ENCODE data around the gene TMEM44. TPM values are rescaled to one million over a fixed set of nuclear protein-coding genes. Genes with fewer than 3 reads are reported as not detected.

Gene TMEM44
- total RNA-seq, 1 donor from 2014 or later: 9.4 TPM

DNA sequence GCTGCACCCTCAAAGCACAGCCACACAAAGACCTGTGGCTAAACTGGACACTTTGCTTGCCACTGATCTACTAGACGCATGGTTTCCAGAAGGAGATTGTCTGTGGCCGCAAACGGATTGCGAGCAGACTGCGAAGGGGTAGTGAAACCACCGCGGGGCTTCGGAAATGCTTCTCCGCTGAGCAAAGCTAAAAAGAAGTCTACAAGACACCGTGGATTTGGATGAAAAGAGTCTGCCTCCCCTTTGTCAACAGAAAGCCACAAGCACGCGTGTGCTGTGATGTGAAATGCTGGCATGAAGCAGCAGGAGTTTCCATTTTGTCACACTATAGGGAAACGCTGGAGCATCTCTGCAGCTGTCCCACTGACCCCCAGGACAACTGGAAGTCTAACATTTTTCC is 63.0 kb downstream of the TMEM44 start:
- intact Hi-C loops (cut with micrococcal nuclease): loop anchor here (5.0 kb wide), 1 partner anchor 238 kb away; no protein-coding TSS in a partner anchor
- Mint-ChIP-seq H3K9me3 (no peaks in the 10 kb centered on the region), H3K27me3 (ENCODE audit: low read depth) (peaks cover 36% of the 10 kb centered on the region), H3K4me1 (ENCODE audit: low read depth) (peaks cover 21% of the 10 kb centered on the region), H3K27ac (no peak overlapping the region), H3K36me3 (ENCODE audit: low read depth) (no peaks in the 10 kb centered on the region), H3K4me3 (ENCODE audit: low read depth) (no peak overlapping the region)
- no peak for DNase-seq (ENCODE audit: low spot score)

GRCh38 chr3:194569252-194569651 is 64.0 kb downstream of the TMEM44 start:
- Mint-ChIP-seq H3K9me3 (no peaks in the 10 kb centered on the region), H3K27ac (no peak overlapping the region), H3K36me3 (ENCODE audit: low read depth) (no peaks in the 10 kb centered on the region), H3K4me3 (ENCODE audit: low read depth) (no peak overlapping the region), H3K4me1 (ENCODE audit: low read depth) (peaks cover 15% of the 10 kb centered on the region), H3K27me3 (ENCODE audit: low read depth) (peaks cover 42% of the 10 kb centered on the region)
- DNase-seq (ENCODE audit: low spot score): no peak
- intact Hi-C loops (cut with micrococcal nuclease): no loop called here

DNA sequence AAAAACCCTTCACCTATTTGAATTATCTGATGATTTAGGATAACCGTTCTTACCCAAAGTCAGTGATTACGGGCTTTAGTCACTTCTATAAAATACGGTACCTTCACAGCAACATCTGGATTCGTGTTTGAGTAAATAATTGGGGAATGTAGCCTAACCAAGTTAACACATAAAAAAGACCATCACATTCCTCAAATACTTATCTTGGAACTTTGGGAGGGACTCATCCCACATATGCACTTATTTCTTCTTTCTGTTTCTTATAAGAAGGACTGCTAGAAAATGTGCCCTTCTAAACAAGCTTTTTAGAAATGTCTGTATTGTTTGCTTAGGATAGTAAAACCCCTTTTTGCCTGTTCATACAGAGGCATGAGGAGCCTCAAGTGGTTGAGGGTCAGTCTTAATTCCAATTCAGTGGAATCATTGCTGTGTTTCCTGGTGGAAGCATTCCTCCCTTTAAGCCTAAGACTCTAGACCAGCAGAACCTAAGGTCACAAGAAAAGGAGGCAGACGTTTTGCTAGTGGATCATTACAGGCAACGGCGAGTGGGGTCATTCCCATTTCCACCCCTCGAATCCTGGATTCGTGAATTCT is 67.5 kb downstream of the TMEM44 start:
- Mint-ChIP-seq H3K9me3 (no peaks in the 10 kb centered on the region), H3K27me3 (ENCODE audit: low read depth) (peaks cover 20% of the 10 kb centered on the region), H3K4me1 (ENCODE audit: low read depth) (peaks cover 15% of the 10 kb centered on the region), H3K27ac (no peak overlapping the region), H3K4me3 (ENCODE audit: low read depth) (no peak overlapping the region), H3K36me3 (ENCODE audit: low read depth) (no peaks in the 10 kb centered on the region)
- no peak for DNase-seq (ENCODE audit: low spot score)
- intact Hi-C loops (cut with micrococcal nuclease): no loop called here

GRCh38 chr3:194562986-194563385 is 70.2 kb downstream of the TMEM44 start:
- intact Hi-C loops (cut with micrococcal nuclease): no loop called here
- H3K4me3 Mint-ChIP-seq (ENCODE audit: low read depth): no peak overlapping the region
- peaks cover 22% of the 10 kb centered on the region for H3K27me3 Mint-ChIP-seq (ENCODE audit: low read depth)
- H3K36me3 Mint-ChIP-seq (ENCODE audit: low read depth): no peaks in the 10 kb centered on the region
- no peaks in the 10 kb centered on the region for H3K9me3 Mint-ChIP-seq
- no peak overlapping the region for H3K27ac Mint-ChIP-seq
- no peak for DNase-seq (ENCODE audit: low spot score)
- peaks cover 15% of the 10 kb centered on the region for H3K4me1 Mint-ChIP-seq (ENCODE audit: low read depth)

- peaks cover 18% of the 10 kb centered on the region for H3K27me3 Mint-ChIP-seq (ENCODE audit: low read depth)
- intact Hi-C loops (cut with micrococcal nuclease): loop anchor here (1.0 to 2.0 kb wide), 2 partner anchors 40 to 75 kb away; partner anchors contain the start of gene ATP13A3
- no peaks in the 10 kb centered on the region for H3K36me3 Mint-ChIP-seq (ENCODE audit: low read depth)
- no peak overlapping the region for H3K4me3 Mint-ChIP-seq (ENCODE audit: low read depth)
- H3K4me1 Mint-ChIP-seq (ENCODE audit: low read depth): peaks cover 19% of the 10 kb centered on the region
- no peak for DNase-seq (ENCODE audit: low spot score)
- H3K9me3 Mint-ChIP-seq: no peaks in the 10 kb centered on the region
- peak overlapping the region; percentile 40 for H3K27ac Mint-ChIP-seq
These were observed 71.8 kb downstream of the TMEM44 start for GRCh38 chr3:194561306-194561974.

GRCh38 chr3:194560047-194560446 is 73.2 kb downstream of the TMEM44 start:
- H3K9me3 Mint-ChIP-seq: no peaks in the 10 kb centered on the region
- H3K4me1 Mint-ChIP-seq (ENCODE audit: low read depth): peaks cover 21% of the 10 kb centered on the region
- no peak for DNase-seq (ENCODE audit: low spot score)
- no peak overlapping the region for H3K4me3 Mint-ChIP-seq (ENCODE audit: low read depth)
- intact Hi-C loops (cut with micrococcal nuclease): loop anchor here (2.0 kb wide), 1 partner anchor 73 kb away; the partner anchor contains the start of gene ATP13A3
- no peaks in the 10 kb centered on the region for H3K36me3 Mint-ChIP-seq (ENCODE audit: low read depth)
- no peak overlapping the region for H3K27ac Mint-ChIP-seq
- peaks cover 14% of the 10 kb centered on the region for H3K27me3 Mint-ChIP-seq (ENCODE audit: low read depth)

DNA sequence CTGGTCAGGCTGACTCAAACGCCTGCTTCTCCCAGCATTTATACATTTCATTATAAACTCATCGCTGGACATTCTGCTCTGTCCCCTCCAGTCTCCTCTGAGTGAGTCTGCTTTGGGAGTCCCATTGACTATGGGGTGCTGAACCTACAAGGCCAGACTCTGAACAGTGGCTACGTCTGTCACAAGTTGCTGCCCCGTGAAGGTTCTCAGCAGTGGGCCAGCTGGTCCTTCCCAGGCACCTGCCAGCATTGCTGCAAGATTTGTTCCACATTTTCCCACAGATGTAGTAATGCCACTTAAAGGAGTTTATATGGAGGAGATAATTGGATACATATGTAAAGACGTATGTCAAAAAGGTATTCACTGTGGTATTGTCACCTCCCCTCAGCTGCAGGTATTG is 73.7 kb downstream of the TMEM44 start:
- Mint-ChIP-seq H3K4me3 (ENCODE audit: low read depth) (no peak overlapping the region), H3K4me1 (ENCODE audit: low read depth) (peaks cover 21% of the 10 kb centered on the region), H3K27ac (no peak overlapping the region), H3K9me3 (no peaks in the 10 kb centered on the region), H3K36me3 (ENCODE audit: low read depth) (no peaks in the 10 kb centered on the region), H3K27me3 (ENCODE audit: low read depth) (peaks cover 11% of the 10 kb centered on the region)
- intact Hi-C loops (cut with micrococcal nuclease): no loop called here
- DNase-seq (ENCODE audit: low spot score): no peak

DNA sequence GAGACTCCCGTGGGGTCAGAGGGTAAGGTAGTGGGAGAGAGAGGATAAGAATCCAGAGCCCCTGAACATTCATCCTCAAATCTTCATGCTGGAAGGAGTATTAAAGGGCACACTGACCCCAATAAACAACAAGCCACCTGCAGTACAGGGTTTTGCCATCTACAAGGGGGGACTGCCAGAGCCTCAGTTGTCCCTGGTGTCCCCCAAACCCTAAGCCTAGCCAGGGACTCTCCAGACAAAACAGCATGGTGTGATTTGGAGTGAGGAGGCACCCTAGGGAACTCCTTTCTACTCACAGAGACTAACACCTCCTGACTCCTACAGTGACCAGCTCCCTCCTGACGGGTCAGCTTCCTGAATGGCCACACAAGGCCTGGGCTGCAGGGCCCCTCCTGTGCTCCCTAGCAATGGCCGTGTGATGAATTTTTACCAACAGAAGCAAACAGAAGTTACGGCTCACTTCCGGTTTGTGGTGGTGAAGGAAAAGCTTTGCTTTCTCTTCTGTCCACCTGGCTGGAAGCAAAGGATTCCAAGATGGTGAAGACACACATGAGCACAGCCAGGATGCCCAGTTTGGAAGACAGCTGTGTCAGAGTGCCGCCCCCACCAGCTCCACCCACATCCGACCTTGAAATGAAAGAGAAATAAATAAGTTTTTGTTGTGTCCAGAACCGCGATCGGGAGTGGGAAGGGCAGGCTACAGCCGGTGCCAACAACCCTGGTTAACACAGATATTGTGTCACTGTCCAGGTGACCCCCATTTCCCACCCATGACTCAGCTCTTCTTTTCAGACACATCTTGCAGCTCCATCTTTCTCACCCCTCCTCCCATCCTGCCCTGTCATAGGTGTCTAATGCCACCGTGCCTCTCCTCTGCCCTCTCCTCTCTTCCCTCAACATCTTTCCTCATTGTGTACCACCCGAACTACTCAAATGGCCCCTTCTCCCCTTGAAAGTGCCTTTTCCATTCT is 76.8 kb downstream of the TMEM44 start:
- H3K36me3 Mint-ChIP-seq (ENCODE audit: low read depth): no peaks in the 10 kb centered on the region
- peak overlapping the region; percentile 43 for H3K4me3 Mint-ChIP-seq (ENCODE audit: low read depth)
- peaks cover 8% of the 10 kb centered on the region for H3K27me3 Mint-ChIP-seq (ENCODE audit: low read depth)
- H3K27ac Mint-ChIP-seq: peak overlapping the region; percentile 29
- H3K9me3 Mint-ChIP-seq: no peaks in the 10 kb centered on the region
- no peak for DNase-seq (ENCODE audit: low spot score)
- intact Hi-C loops (cut with micrococcal nuclease): no loop called here
- peaks cover 9% of the 10 kb centered on the region for H3K4me1 Mint-ChIP-seq (ENCODE audit: low read depth)

- no peak overlapping the region for H3K27ac Mint-ChIP-seq
- no peak for DNase-seq (ENCODE audit: low spot score)
- H3K36me3 Mint-ChIP-seq (ENCODE audit: low read depth): no peaks in the 10 kb centered on the region
- intact Hi-C loops (cut with micrococcal nuclease): no loop called here
- peaks cover 8% of the 10 kb centered on the region for H3K27me3 Mint-ChIP-seq (ENCODE audit: low read depth)
- H3K4me1 Mint-ChIP-seq (ENCODE audit: low read depth): peaks cover 7% of the 10 kb centered on the region
- no peaks in the 10 kb centered on the region for H3K9me3 Mint-ChIP-seq
- H3K4me3 Mint-ChIP-seq (ENCODE audit: low read depth): no peak overlapping the region
These were observed 77.8 kb downstream of the TMEM44 start for GRCh38 chr3:194555175-194556062.

- Mint-ChIP-seq H3K27ac (no peak overlapping the region), H3K4me3 (ENCODE audit: low read depth) (no peak overlapping the region), H3K27me3 (ENCODE audit: low read depth) (peaks cover 8% of the 10 kb centered on the region), H3K4me1 (ENCODE audit: low read depth) (peaks cover 7% of the 10 kb centered on the region), H3K9me3 (no peaks in the 10 kb centered on the region), H3K36me3 (ENCODE audit: low read depth) (no peaks in the 10 kb centered on the region)
- intact Hi-C loops (cut with micrococcal nuclease): no loop called here
- DNase-seq (ENCODE audit: low spot score): no peak
These were observed 78.6 kb downstream of the TMEM44 start for GRCh38 chr3:194554473-194555123.

DNA sequence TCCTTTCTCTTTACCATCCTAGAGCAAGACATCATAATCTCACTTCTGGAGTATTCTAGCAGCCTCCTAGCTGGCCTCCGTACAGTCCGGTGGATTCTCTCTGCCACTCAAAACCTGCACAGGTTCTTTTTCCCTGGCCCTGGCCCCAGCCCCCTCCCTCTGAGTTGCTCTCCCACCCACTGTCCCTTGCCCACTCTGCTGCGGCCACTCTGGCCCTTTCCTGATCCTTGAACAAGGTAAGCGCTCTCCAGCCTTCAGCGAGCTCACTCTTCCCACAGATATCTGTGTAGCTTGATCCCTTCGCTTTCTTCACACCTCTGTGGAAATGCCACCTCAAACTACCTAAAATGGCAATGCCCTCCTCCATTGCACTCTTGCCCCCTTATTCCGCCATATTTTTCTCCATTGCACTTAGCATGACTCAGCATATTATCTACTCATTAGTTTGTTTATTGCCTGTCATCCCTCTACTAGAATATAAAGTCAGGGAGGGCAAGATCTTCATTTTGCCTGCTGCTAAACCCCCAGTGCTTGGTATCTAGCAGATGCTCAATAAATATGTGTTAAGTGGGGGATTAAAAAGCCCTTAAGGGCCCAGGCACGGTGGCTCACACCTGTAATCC is 80.8 kb downstream of the TMEM44 start:
- Mint-ChIP-seq H3K9me3 (peaks cover 2% of the 10 kb centered on the region), H3K27me3 (ENCODE audit: low read depth) (peaks cover 7% of the 10 kb centered on the region), H3K36me3 (ENCODE audit: low read depth) (no peaks in the 10 kb centered on the region), H3K4me1 (ENCODE audit: low read depth) (peaks cover 7% of the 10 kb centered on the region), H3K4me3 (ENCODE audit: low read depth) (no peak overlapping the region), H3K27ac (no peak overlapping the region)
- intact Hi-C loops (cut with micrococcal nuclease): no loop called here
- DNase-seq (ENCODE audit: low spot score): no peak

Measured in activated T-helper 2 cell treated with anti-CD3 and anti-CD28 coated beads, Interferon-gamma antibody, Interleukin-2, Interleukin-4, amounts not matched to agents 10 μg/mL and 5 μg/mL and 100 μg/mL, durations not matched to agents 14 hours and 24 hours and 36 hours (primary cell).